ENCODE data around the gene CYFIP2.

DNA sequence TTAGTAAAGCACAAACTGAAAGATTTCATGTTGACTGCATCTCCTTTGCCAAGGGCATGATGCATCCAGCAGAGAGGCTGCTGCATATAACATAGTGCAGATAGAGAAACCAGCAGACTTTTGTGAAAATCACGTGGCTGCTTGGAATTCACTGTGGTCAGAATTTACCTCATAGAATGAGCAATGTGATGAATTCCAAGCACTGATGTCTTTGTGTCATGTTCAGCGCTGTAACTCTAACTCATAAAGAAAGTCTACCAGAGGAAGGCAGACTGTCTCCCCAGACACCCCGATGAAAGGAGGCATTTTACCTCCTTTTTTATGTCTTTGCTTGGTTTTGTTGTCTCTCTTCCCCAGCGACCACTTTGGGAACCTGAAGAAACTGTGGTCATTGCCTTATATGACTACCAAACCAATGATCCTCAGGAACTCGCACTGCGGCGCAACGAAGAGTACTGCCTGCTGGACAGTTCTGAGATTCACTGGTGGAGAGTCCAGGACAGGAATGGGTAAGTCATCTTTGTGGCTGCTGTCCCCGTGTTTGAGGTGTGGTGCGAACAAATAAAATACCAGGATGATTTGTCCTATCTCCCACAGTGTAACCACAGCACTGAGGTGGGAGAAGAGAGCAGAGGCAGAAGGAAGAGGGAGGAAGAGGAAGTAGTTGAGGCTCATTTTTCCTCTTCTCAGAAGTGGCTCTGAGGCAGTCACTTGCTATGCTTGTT, 43.3 kb upstream of the CYFIP2 start:
- no peak for TF ChIP-seq POLR2A (IDR thresholded peaks at IDR 0.05)
- TF ChIP-seq, protein P1, sequence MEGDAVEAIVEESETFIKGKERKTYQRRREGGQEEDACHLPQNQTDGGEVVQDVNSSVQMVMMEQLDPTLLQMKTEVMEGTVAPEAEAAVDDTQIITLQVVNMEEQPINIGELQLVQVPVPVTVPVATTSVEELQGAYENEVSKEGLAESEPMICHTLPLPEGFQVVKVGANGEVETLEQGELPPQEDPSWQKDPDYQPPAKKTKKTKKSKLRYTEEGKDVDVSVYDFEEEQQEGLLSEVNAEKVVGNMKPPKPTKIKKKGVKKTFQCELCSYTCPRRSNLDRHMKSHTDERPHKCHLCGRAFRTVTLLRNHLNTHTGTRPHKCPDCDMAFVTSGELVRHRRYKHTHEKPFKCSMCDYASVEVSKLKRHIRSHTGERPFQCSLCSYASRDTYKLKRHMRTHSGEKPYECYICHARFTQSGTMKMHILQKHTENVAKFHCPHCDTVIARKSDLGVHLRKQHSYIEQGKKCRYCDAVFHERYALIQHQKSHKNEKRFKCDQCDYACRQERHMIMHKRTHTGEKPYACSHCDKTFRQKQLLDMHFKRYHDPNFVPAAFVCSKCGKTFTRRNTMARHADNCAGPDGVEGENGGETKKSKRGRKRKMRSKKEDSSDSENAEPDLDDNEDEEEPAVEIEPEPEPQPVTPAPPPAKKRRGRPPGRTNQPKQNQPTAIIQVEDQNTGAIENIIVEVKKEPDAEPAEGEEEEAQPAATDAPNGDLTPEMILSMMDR (IDR thresholded peaks at IDR 0.05): no peak

Data from stomach (tissue), 4 donors.